OCI-LY1 (cell line): ENCODE measurements around the gene DYNLT1.
"Not testable (repeated sequence)": the region's sequence is repeated elsewhere in the genome, so short reads cannot be mapped to it uniquely, and the experiment has no call there.

Experiments used
- H2AFZ ChIP-seq: fragments of 200-600 bp; sonication (generic), shearing (Covaris generic); 2 replicates; pipeline ENCODE4 v1.6.0; 2014; ENCODE audit warnings: antibody characterized with exemption, mild to moderate bottlenecking, low read length
- H3F3A ChIP-seq: fragments of 200-600 bp; sonication (generic), shearing (Covaris generic); 2 replicates; pipeline ENCODE4 v1.6.0; 2014; ENCODE audit warnings: mild to moderate bottlenecking, antibody characterized with exemption, low read length, moderate library complexity; ENCODE audit not compliant: insufficient read depth
- H3K27ac ChIP-seq: fragments of 200-600 bp; sonication (generic); 2 replicates; pipeline ENCODE4 v1.5.1; 2014; ENCODE audit warnings: low read length, mixed run types, mild to moderate bottlenecking, low read depth; ENCODE audit not compliant: poor library complexity, severe bottlenecking
- H3K27me3 ChIP-seq: fragments of 200-600 bp; sonication (generic); 2 replicates; pipeline ENCODE4 v1.6.0; 2014; ENCODE audit warnings: antibody characterized with exemption, mild to moderate bottlenecking, low read length, moderate library complexity; ENCODE audit not compliant: insufficient read depth
- H3K36me3 ChIP-seq: fragments of 200-600 bp; sonication (generic); 2 replicates; pipeline ENCODE4 v1.6.1; 2014; ENCODE audit warnings: mild to moderate bottlenecking, antibody characterized with exemption, low read length, moderate library complexity, mixed read lengths; ENCODE audit not compliant: insufficient read depth
- H3K4me1 ChIP-seq: fragments of 200-600 bp; sonication (generic); 2 replicates; pipeline ENCODE4 v1.5.1; 2014; ENCODE audit warnings: mild to moderate bottlenecking, low read length, moderate library complexity; ENCODE audit not compliant: insufficient read depth, severe bottlenecking
- H3K4me2 ChIP-seq: fragments of 200-600 bp; sonication (generic), shearing (Covaris generic); 2 replicates; pipeline ENCODE4 v1.6.1; 2014; ENCODE audit warnings: low read length
- H3K4me3 ChIP-seq: fragments of 200-600 bp; sonication (generic); 2 replicates; pipeline ENCODE4 v1.5.1; 2014; ENCODE audit warnings: low read length, low read depth, mild to moderate bottlenecking, mixed read lengths; ENCODE audit not compliant: poor library complexity, severe bottlenecking
- H3K79me2 ChIP-seq: fragments of 200-600 bp; shearing (Covaris generic); 2 replicates; pipeline ENCODE4 v1.6.1; 2016; ENCODE audit warnings: mixed run types, low read length, mixed read lengths; ENCODE audit not compliant: insufficient read depth
- H3K9ac ChIP-seq: fragments of 200-600 bp; sonication (generic), shearing (Covaris generic); 2 replicates; pipeline ENCODE4 v1.6.1; 2014; ENCODE audit warnings: mild to moderate bottlenecking, low read length, mixed read lengths
- H3K9me2 ChIP-seq: fragments of 200-600 bp; sonication (generic), shearing (Covaris generic); 2 replicates; pipeline ENCODE4 v1.6.1; 2014; ENCODE audit warnings: low read depth, mild to moderate bottlenecking, low read length, mixed read lengths
- H3K9me3 ChIP-seq: fragments of 200-600 bp; shearing (Covaris generic); 2 replicates; pipeline ENCODE4 v1.6.1; 2014; ENCODE audit warnings: low read length, mixed read lengths
- H4K20me1 ChIP-seq: fragments of 200-600 bp; sonication (generic), shearing (Covaris generic); 2 replicates; pipeline ENCODE4 v1.6.0; 2016; ENCODE audit warnings: mild to moderate bottlenecking, low read length; ENCODE audit not compliant: insufficient read depth
- EZH2 ChIP-seq: fragments of 200-600 bp; sonication (generic), shearing (Covaris generic); IDR thresholded peaks from 2 replicates; pipeline ENCODE4 v1.8.0; 2017; ENCODE audit warnings: borderline replicate concordance, mixed run types, mild to moderate bottlenecking, antibody characterized with exemption, low read length, moderate library complexity, mixed read lengths
- TF ChIP-seq, protein P1 (sequence below): fragments of 200-600 bp; sonication (generic), shearing (Covaris generic); IDR thresholded peaks from 2 replicates; pipeline ENCODE4 v1.5.1; 2017; ENCODE audit warnings: mild to moderate bottlenecking, antibody characterized with exemption, low read length, moderate library complexity, mixed read lengths

The DYNLT1 gene

GRCh38 chr6:158607411-158608170 lies 37.0 kb downstream of the DYNLT1 start:
- Histone ChIP-seq H3K4me1 (no peaks in the 10 kb centered on the region), H4K20me1 (no peaks in the 10 kb centered on the region), H3K9ac (no peak overlapping the region), H3K4me2 (no peak overlapping the region), H3K36me3 (peaks cover 50% of the 10 kb centered on the region), H3K79me2 (no peaks in the 10 kb centered on the region), H3F3A (no peaks in the 10 kb centered on the region), H3K9me2 (no peaks in the 10 kb centered on the region), H3K27me3 (no peaks in the 10 kb centered on the region), H3K27ac (no peak overlapping the region), H3K4me3 (no peak overlapping the region), H3K9me3 (no peaks in the 10 kb centered on the region), H2AFZ (no peak overlapping the region)
- TF ChIP-seq, protein P1, sequence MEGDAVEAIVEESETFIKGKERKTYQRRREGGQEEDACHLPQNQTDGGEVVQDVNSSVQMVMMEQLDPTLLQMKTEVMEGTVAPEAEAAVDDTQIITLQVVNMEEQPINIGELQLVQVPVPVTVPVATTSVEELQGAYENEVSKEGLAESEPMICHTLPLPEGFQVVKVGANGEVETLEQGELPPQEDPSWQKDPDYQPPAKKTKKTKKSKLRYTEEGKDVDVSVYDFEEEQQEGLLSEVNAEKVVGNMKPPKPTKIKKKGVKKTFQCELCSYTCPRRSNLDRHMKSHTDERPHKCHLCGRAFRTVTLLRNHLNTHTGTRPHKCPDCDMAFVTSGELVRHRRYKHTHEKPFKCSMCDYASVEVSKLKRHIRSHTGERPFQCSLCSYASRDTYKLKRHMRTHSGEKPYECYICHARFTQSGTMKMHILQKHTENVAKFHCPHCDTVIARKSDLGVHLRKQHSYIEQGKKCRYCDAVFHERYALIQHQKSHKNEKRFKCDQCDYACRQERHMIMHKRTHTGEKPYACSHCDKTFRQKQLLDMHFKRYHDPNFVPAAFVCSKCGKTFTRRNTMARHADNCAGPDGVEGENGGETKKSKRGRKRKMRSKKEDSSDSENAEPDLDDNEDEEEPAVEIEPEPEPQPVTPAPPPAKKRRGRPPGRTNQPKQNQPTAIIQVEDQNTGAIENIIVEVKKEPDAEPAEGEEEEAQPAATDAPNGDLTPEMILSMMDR, result no peak
- TF ChIP-seq EZH2, result no peak

- H3K9me2 ChIP-seq, result no peaks in the 10 kb centered on the region
- H4K20me1 ChIP-seq, result no peaks in the 10 kb centered on the region
- TF ChIP-seq EZH2, result no peak
- H3K4me2 ChIP-seq, result no peak overlapping the region
- H3K36me3 ChIP-seq, result peaks cover 47% of the 10 kb centered on the region
- no peak overlapping the region for H3K9ac ChIP-seq
- no peak overlapping the region for H3K4me3 ChIP-seq
- H3K27me3 ChIP-seq, result no peaks in the 10 kb centered on the region
- H2AFZ ChIP-seq, result no peak overlapping the region
- no peak overlapping the region for H3K27ac ChIP-seq
- no peaks in the 10 kb centered on the region for H3K9me3 ChIP-seq
- H3F3A ChIP-seq, result no peaks in the 10 kb centered on the region
- no peaks in the 10 kb centered on the region for H3K79me2 ChIP-seq
- H3K4me1 ChIP-seq, result no peaks in the 10 kb centered on the region
Observed at GRCh38 chr6:158606935-158607334, 37.6 kb downstream of the DYNLT1 start.

- not testable (repeated sequence) for H3K9me2 ChIP-seq, H3K9ac ChIP-seq, H2AFZ ChIP-seq, H4K20me1 ChIP-seq, H3F3A ChIP-seq, H3K9me3 ChIP-seq, H3K27me3 ChIP-seq, H3K4me2 ChIP-seq, H3K27ac ChIP-seq, H3K4me3 ChIP-seq, H3K4me1 ChIP-seq, H3K79me2 ChIP-seq
- peaks cover 39% of the 10 kb centered on the region for H3K36me3 ChIP-seq
Observed at GRCh38 chr6:158606011-158606410, 38.5 kb downstream of the DYNLT1 start.

- Histone ChIP-seq H3K9me3 (no peaks in the 10 kb centered on the region), H3K36me3 (peaks cover 33% of the 10 kb centered on the region), H3F3A (no peaks in the 10 kb centered on the region), H3K4me2 (no peak overlapping the region), H3K9ac (no peak overlapping the region), H4K20me1 (no peaks in the 10 kb centered on the region), H3K27me3 (no peaks in the 10 kb centered on the region), H3K9me2 (no peaks in the 10 kb centered on the region), H3K4me3 (no peak overlapping the region), H2AFZ (no peak overlapping the region), H3K4me1 (no peaks in the 10 kb centered on the region), H3K27ac (no peak overlapping the region), H3K79me2 (no peaks in the 10 kb centered on the region)
- TF ChIP-seq EZH2, result no peak
- TF ChIP-seq, protein P1, result peak; percentile 85
Observed at GRCh38 chr6:158605266-158605878, 39.2 kb downstream of the DYNLT1 start.
